Measurements from ENCODE around the gene CLDN9.

- TF ChIP-seq NR3C1 (IDR thresholded peaks at IDR 0.05), result no peak
- TF ChIP-seq, protein P1, sequence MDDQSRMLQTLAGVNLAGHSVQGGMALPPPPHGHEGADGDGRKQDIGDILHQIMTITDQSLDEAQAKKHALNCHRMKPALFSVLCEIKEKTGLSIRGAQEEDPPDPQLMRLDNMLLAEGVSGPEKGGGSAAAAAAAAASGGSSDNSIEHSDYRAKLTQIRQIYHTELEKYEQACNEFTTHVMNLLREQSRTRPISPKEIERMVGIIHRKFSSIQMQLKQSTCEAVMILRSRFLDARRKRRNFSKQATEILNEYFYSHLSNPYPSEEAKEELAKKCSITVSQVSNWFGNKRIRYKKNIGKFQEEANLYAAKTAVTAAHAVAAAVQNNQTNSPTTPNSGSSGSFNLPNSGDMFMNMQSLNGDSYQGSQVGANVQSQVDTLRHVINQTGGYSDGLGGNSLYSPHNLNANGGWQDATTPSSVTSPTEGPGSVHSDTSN (IDR thresholded peaks at IDR 0.05), result no peak
- no peak for TF ChIP-seq CBX2 (IDR thresholded peaks at IDR 0.05; ENCODE audit: borderline replicate concordance, low read depth)
- no peak for TF ChIP-seq RFX5 (IDR thresholded peaks at IDR 0.05)
- TF ChIP-seq, protein P2, sequence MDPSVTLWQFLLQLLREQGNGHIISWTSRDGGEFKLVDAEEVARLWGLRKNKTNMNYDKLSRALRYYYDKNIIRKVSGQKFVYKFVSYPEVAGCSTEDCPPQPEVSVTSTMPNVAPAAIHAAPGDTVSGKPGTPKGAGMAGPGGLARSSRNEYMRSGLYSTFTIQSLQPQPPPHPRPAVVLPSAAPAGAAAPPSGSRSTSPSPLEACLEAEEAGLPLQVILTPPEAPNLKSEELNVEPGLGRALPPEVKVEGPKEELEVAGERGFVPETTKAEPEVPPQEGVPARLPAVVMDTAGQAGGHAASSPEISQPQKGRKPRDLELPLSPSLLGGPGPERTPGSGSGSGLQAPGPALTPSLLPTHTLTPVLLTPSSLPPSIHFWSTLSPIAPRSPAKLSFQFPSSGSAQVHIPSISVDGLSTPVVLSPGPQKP (IDR thresholded peaks at IDR 0.05; ENCODE audit: low read depth, low read length), result no peak
- TF ChIP-seq, protein P3, sequence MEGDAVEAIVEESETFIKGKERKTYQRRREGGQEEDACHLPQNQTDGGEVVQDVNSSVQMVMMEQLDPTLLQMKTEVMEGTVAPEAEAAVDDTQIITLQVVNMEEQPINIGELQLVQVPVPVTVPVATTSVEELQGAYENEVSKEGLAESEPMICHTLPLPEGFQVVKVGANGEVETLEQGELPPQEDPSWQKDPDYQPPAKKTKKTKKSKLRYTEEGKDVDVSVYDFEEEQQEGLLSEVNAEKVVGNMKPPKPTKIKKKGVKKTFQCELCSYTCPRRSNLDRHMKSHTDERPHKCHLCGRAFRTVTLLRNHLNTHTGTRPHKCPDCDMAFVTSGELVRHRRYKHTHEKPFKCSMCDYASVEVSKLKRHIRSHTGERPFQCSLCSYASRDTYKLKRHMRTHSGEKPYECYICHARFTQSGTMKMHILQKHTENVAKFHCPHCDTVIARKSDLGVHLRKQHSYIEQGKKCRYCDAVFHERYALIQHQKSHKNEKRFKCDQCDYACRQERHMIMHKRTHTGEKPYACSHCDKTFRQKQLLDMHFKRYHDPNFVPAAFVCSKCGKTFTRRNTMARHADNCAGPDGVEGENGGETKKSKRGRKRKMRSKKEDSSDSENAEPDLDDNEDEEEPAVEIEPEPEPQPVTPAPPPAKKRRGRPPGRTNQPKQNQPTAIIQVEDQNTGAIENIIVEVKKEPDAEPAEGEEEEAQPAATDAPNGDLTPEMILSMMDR (IDR thresholded peaks at IDR 0.05), result no peak
- TF ChIP-seq SMC3 (IDR thresholded peaks at IDR 0.05), result no peak
- TF ChIP-seq MAFK (IDR thresholded peaks at IDR 0.05; ENCODE audit: partially characterized antibody), result no peak
- TF ChIP-seq KDM5A (IDR thresholded peaks at IDR 0.05), result no peak
- TF ChIP-seq SREBF2 (IDR thresholded peaks at IDR 0.05), result no peak
- no peak for TF ChIP-seq POLR2AphosphoS2 (conservative IDR thresholded peaks at IDR 0.05; ENCODE audit: low read length)
- TF ChIP-seq CHD4 (IDR thresholded peaks at IDR 0.05; ENCODE audit: borderline replicate concordance), result no peak
- no peak for TF ChIP-seq POLR2A (IDR thresholded peaks at IDR 0.05; ENCODE audit: low read length)
- TF ChIP-seq GATA3 (IDR thresholded peaks at IDR 0.05; ENCODE audit: borderline replicate concordance), result no peak
Observed at GRCh38 chr16:3013998-3014690, 1.4 kb downstream of the CLDN9 start.

Data from A549 (cell line).